DND-41 (cell line): ENCODE results near the gene RGP1.

Source experiments
- ATAC-seq: fragments of 200-7000 bp; cut with Tn5 transposase; 3 replicates; pipeline ENCODE4 v1.9.1; 2021; ENCODE audit warnings: low read depth; ENCODE audit not compliant: insufficient read depth
- DNase-seq: peaks from one replicate; pipeline ENCODE4 v3.0.0-alpha.2; 2020
- H2AFZ ChIP-seq: 2 replicates; pipeline ENCODE4 v1.6.0; 2012; ENCODE audit warnings: low read depth, low read length
- H3K27ac ChIP-seq: 2 replicates; pipeline ENCODE4 v1.5.1; 2012; ENCODE audit warnings: low read length, inconsistent platforms
- H3K27me3 ChIP-seq: fragments of 200-600 bp; sonication (generic); 2 replicates; pipeline ENCODE4 v1.6.0; 2012; ENCODE audit warnings: low read length, mild to moderate bottlenecking, inconsistent platforms; ENCODE audit not compliant: insufficient read depth, poor library complexity
- H3K36me3 ChIP-seq: 2 replicates; pipeline ENCODE4 v1.5.1; 2012; ENCODE audit warnings: low read length, inconsistent platforms; ENCODE audit not compliant: insufficient read depth
- H3K4me1 ChIP-seq: 2 replicates; pipeline ENCODE4 v1.5.1; 2012; ENCODE audit warnings: mild to moderate bottlenecking, low read length; ENCODE audit not compliant: insufficient read depth
- H3K4me2 ChIP-seq: 2 replicates; pipeline ENCODE4 v1.6.0; 2012; ENCODE audit warnings: mild to moderate bottlenecking, moderate library complexity, low read length, inconsistent platforms; ENCODE audit not compliant: insufficient read depth
- H3K4me3 ChIP-seq, 2 experiments: fragments of 200-600 bp in 1 of 2; shearing (Covaris generic) in 1 of 2; 2 replicates each; pipeline ENCODE4 v1.5.1; 2012 to 2016; ENCODE audit warnings: inconsistent platforms in 2 of 2, low read length in 2 of 2, mild to moderate bottlenecking in 2 of 2, low read depth in 1 of 2, moderate library complexity in 1 of 2
- H3K79me2 ChIP-seq: 2 replicates; pipeline ENCODE4 v1.6.0; 2012; ENCODE audit warnings: low read length, inconsistent platforms; ENCODE audit not compliant: insufficient read depth
- H3K9ac ChIP-seq: 2 replicates; pipeline ENCODE4 v1.6.0; 2012; ENCODE audit warnings: low read depth, mild to moderate bottlenecking, inconsistent platforms, low read length, moderate library complexity
- H3K9me3 ChIP-seq: 2 replicates; pipeline ENCODE4 v1.5.1; 2012; ENCODE audit warnings: low read length, moderate library complexity, mild to moderate bottlenecking, inconsistent platforms; ENCODE audit not compliant: insufficient read depth, severe bottlenecking
- H4K20me1 ChIP-seq: 2 replicates; pipeline ENCODE4 v1.6.0; 2012; ENCODE audit warnings: low read length; ENCODE audit not compliant: insufficient read depth
- EZH2 ChIP-seq: IDR thresholded peaks from 3 replicates; pipeline ENCODE4 v1.6.1; 2012; ENCODE audit warnings: borderline replicate concordance, low read depth, mild to moderate bottlenecking, moderate library complexity, low read length, inconsistent platforms; ENCODE audit not compliant: severe bottlenecking
- TF ChIP-seq, protein P1 (sequence below): IDR thresholded peaks from 2 replicates; pipeline ENCODE4 v1.5.1; 2012; ENCODE audit warnings: borderline replicate concordance, low read length, moderate library complexity, mild to moderate bottlenecking; ENCODE audit not compliant: poor library complexity, severe bottlenecking; ENCODE audit errors: extremely low read depth

The RGP1 gene

DNA sequence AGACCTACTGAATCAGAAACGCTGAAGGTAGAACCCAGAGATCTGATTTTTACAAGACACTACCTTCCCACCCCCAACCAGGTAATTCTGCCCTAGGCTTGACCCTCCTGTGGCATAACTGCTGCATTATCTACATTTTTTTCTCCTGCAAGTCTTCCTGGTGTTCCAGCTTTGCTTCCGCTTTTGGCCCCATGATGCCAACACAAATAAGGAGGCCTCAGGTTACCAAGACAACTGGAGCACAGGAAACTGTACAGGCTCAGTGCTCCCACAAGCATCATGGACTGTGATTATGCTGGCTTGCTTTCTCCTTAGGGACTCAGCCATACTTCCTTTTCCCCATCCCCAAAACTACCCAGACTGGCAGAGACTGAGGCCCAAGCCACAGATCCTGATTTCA lies 11.6 kb downstream of the RGP1 start:
- Histone ChIP-seq H3K9ac (no peak overlapping the region), H3K36me3 (peaks cover 3% of the 10 kb centered on the region; the same call in 1 of the 2 replicates), H3K27me3 (no peaks in the 10 kb centered on the region), H3K4me3 (no peak overlapping the region), H3K27ac (no peak overlapping the region), H2AFZ (no peak overlapping the region), H3K4me2 (no peak overlapping the region), H3K9me3 (no peaks in the 10 kb centered on the region), H3K4me1 (peaks cover 26% of the 10 kb centered on the region), H4K20me1 (peaks cover 4% of the 10 kb centered on the region; the same call in 1 of the 2 replicates), H3K79me2 (peaks cover 68% of the 10 kb centered on the region)
- TF ChIP-seq EZH2 = no peak
- TF ChIP-seq, protein P1, sequence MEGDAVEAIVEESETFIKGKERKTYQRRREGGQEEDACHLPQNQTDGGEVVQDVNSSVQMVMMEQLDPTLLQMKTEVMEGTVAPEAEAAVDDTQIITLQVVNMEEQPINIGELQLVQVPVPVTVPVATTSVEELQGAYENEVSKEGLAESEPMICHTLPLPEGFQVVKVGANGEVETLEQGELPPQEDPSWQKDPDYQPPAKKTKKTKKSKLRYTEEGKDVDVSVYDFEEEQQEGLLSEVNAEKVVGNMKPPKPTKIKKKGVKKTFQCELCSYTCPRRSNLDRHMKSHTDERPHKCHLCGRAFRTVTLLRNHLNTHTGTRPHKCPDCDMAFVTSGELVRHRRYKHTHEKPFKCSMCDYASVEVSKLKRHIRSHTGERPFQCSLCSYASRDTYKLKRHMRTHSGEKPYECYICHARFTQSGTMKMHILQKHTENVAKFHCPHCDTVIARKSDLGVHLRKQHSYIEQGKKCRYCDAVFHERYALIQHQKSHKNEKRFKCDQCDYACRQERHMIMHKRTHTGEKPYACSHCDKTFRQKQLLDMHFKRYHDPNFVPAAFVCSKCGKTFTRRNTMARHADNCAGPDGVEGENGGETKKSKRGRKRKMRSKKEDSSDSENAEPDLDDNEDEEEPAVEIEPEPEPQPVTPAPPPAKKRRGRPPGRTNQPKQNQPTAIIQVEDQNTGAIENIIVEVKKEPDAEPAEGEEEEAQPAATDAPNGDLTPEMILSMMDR = no peak
- ATAC-seq (no peak), DNase-seq (no peak)

DNA sequence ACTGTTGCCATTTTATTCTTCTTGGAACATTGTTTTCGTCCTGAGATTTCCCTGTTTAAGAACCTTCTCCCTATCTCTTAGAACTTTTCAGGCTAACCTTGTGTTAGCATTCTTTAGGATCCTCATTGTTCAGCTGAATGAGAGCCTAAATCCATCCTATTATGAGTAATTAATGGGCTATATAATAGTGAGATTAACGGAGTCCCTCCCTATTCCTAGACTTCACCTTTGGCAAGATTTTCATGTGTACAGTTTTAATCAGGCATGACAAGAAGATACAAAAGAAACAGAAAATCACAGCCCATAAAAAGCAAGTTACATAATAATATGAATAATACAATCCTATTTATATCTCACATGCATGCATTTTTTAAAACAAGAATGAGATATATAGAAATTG lies 14.1 kb downstream of the RGP1 start:
- Histone ChIP-seq H3K79me2 (peaks cover 53% of the 10 kb centered on the region), H4K20me1 (peaks cover 4% of the 10 kb centered on the region; the same call in 1 of the 2 replicates), H3K27ac (no peak overlapping the region), H3K36me3 (peaks cover 3% of the 10 kb centered on the region; the same call in 1 of the 2 replicates), H3K4me1 (peaks cover 5% of the 10 kb centered on the region), H3K9ac (no peak overlapping the region), H2AFZ (no peak overlapping the region), H3K4me3 (no peak overlapping the region), H3K4me2 (no peak overlapping the region), H3K27me3 (no peaks in the 10 kb centered on the region), H3K9me3 (no peaks in the 10 kb centered on the region)
- DNase-seq = no peak
- no peak for ATAC-seq
- TF ChIP-seq, protein P1 = no peak
- no peak for TF ChIP-seq EZH2

GRCh38 chr9:35763803-35764202 lies 14.7 kb downstream of the RGP1 start:
- TF ChIP-seq, protein P1 = no peak
- no peak for TF ChIP-seq EZH2
- peaks cover 49% of the 10 kb centered on the region for H3K79me2 ChIP-seq
- peaks cover 4% of the 10 kb centered on the region; the same call in 1 of the 2 replicates for H4K20me1 ChIP-seq

DNA sequence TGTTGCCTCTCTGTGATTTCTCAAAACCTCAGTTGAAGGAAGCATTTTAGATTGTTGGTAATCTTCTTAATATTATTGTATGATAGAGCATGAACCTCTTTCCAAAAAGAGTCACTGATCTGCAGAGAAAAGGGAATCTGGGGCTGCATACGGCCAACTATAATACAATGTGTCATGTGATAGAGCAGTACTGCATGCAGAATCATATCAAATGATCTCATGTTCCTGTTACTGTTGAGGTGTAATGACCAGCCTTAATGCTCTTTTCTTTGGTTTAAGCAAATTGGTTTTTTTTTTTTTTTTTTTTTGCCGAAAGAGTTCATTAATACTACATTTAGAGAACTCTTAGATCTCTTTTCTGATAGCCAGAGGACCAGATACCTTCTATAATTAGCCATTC lies 17.9 kb downstream of the RGP1 start:
- Histone ChIP-seq H3K36me3 (peaks cover 3% of the 10 kb centered on the region; the same call in 1 of the 2 replicates), H4K20me1 (peaks cover 3% of the 10 kb centered on the region), H3K4me3 (no peak overlapping the region), H3K27ac (no peak overlapping the region), H3K79me2 (peaks cover 36% of the 10 kb centered on the region), H3K27me3 (no peaks in the 10 kb centered on the region), H3K4me1 (no peaks in the 10 kb centered on the region), H3K9me3 (no peaks in the 10 kb centered on the region), H3K4me2 (no peak overlapping the region), H2AFZ (no peak overlapping the region), H3K9ac (no peak overlapping the region)
- DNase-seq = no peak
- ATAC-seq = no peak
- TF ChIP-seq, protein P1 = no peak
- no peak for TF ChIP-seq EZH2

More at GRCh38 chr9:35763803-35764202, 14.7 kb downstream of the RGP1 start:
- no peaks in the 10 kb centered on the region for H3K9me3 ChIP-seq
- no peak overlapping the region for H3K27ac ChIP-seq
- H3K4me1 ChIP-seq = no peaks in the 10 kb centered on the region
- H3K4me2 ChIP-seq = no peak overlapping the region
- ATAC-seq (no peak), DNase-seq (no peak)
- H3K36me3 ChIP-seq = peaks cover 3% of the 10 kb centered on the region; the same call in 1 of the 2 replicates
- no peak overlapping the region for H2AFZ ChIP-seq
- H3K27me3 ChIP-seq = no peaks in the 10 kb centered on the region
- no peak overlapping the region for H3K4me3 ChIP-seq
- no peak overlapping the region for H3K9ac ChIP-seq
